IMR-90 (cell line): Measurements from ENCODE around the gene MAP2K6. TPM values are rescaled to one million over a fixed set of nuclear protein-coding genes. Genes with fewer than 3 reads are reported as not detected.

ENCODE experiments used
- ATAC-seq: fragments of 200-7000 bp; cut with Tn5 transposase; 2 replicates; pipeline ENCODE4 v1.9.1; 2020; ENCODE audit warnings: low read depth, mild to moderate bottlenecking, moderate library complexity
- BruUV-seq: library from RNA; stranded (reverse); fragments of 400-500 nt; replicated peaks from 2 replicates; lab custom pipeline; 2021; lab: Mats Ljungman, UMichigan
- CTCF ChIA-PET: fragments of 300-600 bp; formaldehyde crosslinking; extraction: SDS; loops from one replicate; lab custom pipeline; 2021; ENCODE audit warnings: antibody characterized with exemption; lab: Yijun Ruan, JAX
- POLR2A ChIA-PET: fragments of 300-600 bp; sonication (Branson Sonifier 250); formaldehyde crosslinking; loops from one replicate; lab custom pipeline; 2022; ENCODE audit warnings: antibody characterized with exemption; ENCODE audit not compliant: unreplicated experiment; lab: Charles Lee
- DNase-seq: peaks from one replicate; pipeline ENCODE4 v3.0.0; 2013
- H2AFZ ChIP-seq: replicated peaks from 2 replicates; pipeline ENCODE3; 2013; ENCODE audit warnings: low read length, mild to moderate bottlenecking; ENCODE audit not compliant: poor library complexity
- H2AK5ac ChIP-seq: 2 replicates; pipeline ENCODE4 v1.6.1; 2013; ENCODE audit warnings: low read depth, low read length, inconsistent platforms
- H2AK9ac ChIP-seq: replicated peaks from 2 replicates; pipeline ENCODE3; 2013; ENCODE audit warnings: mild to moderate bottlenecking, low read depth, low read length, moderate library complexity; ENCODE audit not compliant: poor library complexity
- H2BK120ac ChIP-seq: 2 replicates; pipeline ENCODE4 v1.6.1; 2013; ENCODE audit warnings: low read depth, low read length, inconsistent platforms
- H2BK15ac ChIP-seq: 3 replicates; pipeline ENCODE4 v1.6.1; 2013; ENCODE audit warnings: low read depth, low read length, inconsistent platforms
- H2BK20ac ChIP-seq: 2 replicates; pipeline ENCODE4 v1.6.1; 2013; ENCODE audit warnings: low read depth, mild to moderate bottlenecking, inconsistent platforms, low read length, moderate library complexity
- H2BK5ac ChIP-seq: 2 replicates; pipeline ENCODE4 v1.6.1; 2013; ENCODE audit warnings: mild to moderate bottlenecking, low read depth, low read length, inconsistent platforms; ENCODE audit not compliant: poor library complexity, severe bottlenecking
- H3K14ac ChIP-seq: replicated peaks from 2 replicates; pipeline ENCODE4 v1.6.1; 2013; ENCODE audit warnings: low read depth, low read length, inconsistent platforms
- H3K18ac ChIP-seq: 2 replicates; pipeline ENCODE4 v1.6.1; 2013; ENCODE audit warnings: low read depth, low read length, control low read depth
- H3K23ac ChIP-seq: 2 replicates; pipeline ENCODE4 v1.6.1; 2013; ENCODE audit warnings: low read depth, low read length, inconsistent platforms
- H3K27ac ChIP-seq: 2 replicates; pipeline ENCODE4 v1.5.1; 2013; ENCODE audit warnings: mild to moderate bottlenecking, control low read depth, low read length; ENCODE audit not compliant: insufficient read depth
- H3K27me3 ChIP-seq: 2 replicates; pipeline ENCODE4 v1.6.1; 2013; ENCODE audit warnings: low read length; ENCODE audit not compliant: control insufficient read depth, insufficient read depth
- H3K36me3 ChIP-seq: 2 replicates; pipeline ENCODE4 v1.6.1; 2013; ENCODE audit warnings: low read length, mixed read lengths; ENCODE audit not compliant: control insufficient read depth, insufficient read depth
- H3K4ac ChIP-seq: 2 replicates; pipeline ENCODE4 v1.6.1; 2013; ENCODE audit warnings: low read depth, low read length, inconsistent platforms
- H3K4me1 ChIP-seq: 2 replicates; pipeline ENCODE4 v1.6.1; 2013; ENCODE audit warnings: low read length, mixed read lengths; ENCODE audit not compliant: control insufficient read depth, insufficient read depth
- H3K4me2 ChIP-seq: 2 replicates; pipeline ENCODE4 v1.6.1; 2013; ENCODE audit warnings: low read depth, mild to moderate bottlenecking, control low read depth, low read length, moderate library complexity
- H3K4me3 ChIP-seq: 2 replicates; pipeline ENCODE4 v1.5.1; 2013; ENCODE audit warnings: low read depth, mild to moderate bottlenecking, control low read depth, low read length, moderate library complexity; ENCODE audit not compliant: insufficient read depth
- H3K56ac ChIP-seq: 2 replicates; pipeline ENCODE4 v1.6.1; 2013; ENCODE audit warnings: low read length, inconsistent platforms; ENCODE audit not compliant: insufficient read depth; ENCODE audit errors: extremely low read depth
- H3K79me1 ChIP-seq, 2 experiments: 2 replicates each; pipeline ENCODE4 v1.6.1; 2013; ENCODE audit warnings: low read length in 2 of 2, inconsistent platforms in 1 of 2, low read depth in 1 of 2
- H3K9ac ChIP-seq: 2 replicates; pipeline ENCODE4 v1.6.1; 2013; ENCODE audit warnings: low read depth, low read length, control low read depth
- H3K9me1 ChIP-seq: 2 replicates; pipeline ENCODE4 v1.6.1; 2013; ENCODE audit warnings: low read length, inconsistent platforms; ENCODE audit not compliant: insufficient read depth
- H3K9me3 ChIP-seq: 2 replicates; pipeline ENCODE4 v1.6.1; 2013; ENCODE audit warnings: low read length; ENCODE audit not compliant: control insufficient read depth, insufficient read depth
- H4K20me1 ChIP-seq: 2 replicates; pipeline ENCODE4 v1.6.1; 2013; ENCODE audit warnings: low read length, inconsistent platforms; ENCODE audit not compliant: insufficient read depth
- H4K5ac ChIP-seq: 2 replicates; pipeline ENCODE4 v1.6.1; 2013; ENCODE audit warnings: mild to moderate bottlenecking, low read depth, low read length, control low read depth
- H4K8ac ChIP-seq, 2 experiments: 2 replicates each; pipeline ENCODE4 v1.6.1; 2013; ENCODE audit warnings: low read depth in 2 of 2, low read length in 2 of 2, control low read depth in 1 of 2, inconsistent platforms in 1 of 2
- H4K91ac ChIP-seq: 2 replicates; pipeline ENCODE4 v1.6.1; 2013; ENCODE audit warnings: low read depth, low read length, inconsistent platforms; ENCODE audit not compliant: insufficient read depth
- BHLHE40 ChIP-seq: fragments of 150-350 bp; IDR thresholded peaks from 2 replicates; pipeline ENCODE4 v1.6.1; 2016; ENCODE audit warnings: mild to moderate bottlenecking, low read depth, low read length
- CEBPB ChIP-seq: IDR thresholded peaks from 2 replicates; pipeline ENCODE4 v1.6.1; 2012; ENCODE audit warnings: low read depth, low read length, improper control_type of control experiment
- CHD1 ChIP-seq: IDR thresholded peaks from 2 replicates; pipeline ENCODE4 v1.6.1; 2012; ENCODE audit warnings: low read depth, low read length, improper control_type of control experiment
- CTCF ChIP-seq: conservative IDR thresholded peaks from 2 replicates; pipeline ENCODE4 v1.5.1; 2012; ENCODE audit warnings: mild to moderate bottlenecking, low read depth, low read length, improper control_type of control experiment
- FOS ChIP-seq: fragments of 150-350 bp; IDR thresholded peaks from 2 replicates; pipeline ENCODE4 v1.6.1; 2016; ENCODE audit warnings: low read depth, low read length
- MAFK ChIP-seq: IDR thresholded peaks from 2 replicates; pipeline ENCODE4 v1.6.1; 2012; ENCODE audit warnings: low read depth, low read length, improper control_type of control experiment
- MAZ ChIP-seq: IDR thresholded peaks from 2 replicates; pipeline ENCODE4 v1.6.1; 2012; ENCODE audit warnings: low read depth, mild to moderate bottlenecking, low read length, improper control_type of control experiment, moderate library complexity, borderline replicate concordance
- MXI1 ChIP-seq: IDR thresholded peaks from 2 replicates; pipeline ENCODE4 v1.6.1; 2012; ENCODE audit warnings: low read depth, mild to moderate bottlenecking, low read length, moderate library complexity, borderline replicate concordance
- NFE2L2 ChIP-seq: fragments of 150-350 bp; IDR thresholded peaks from 2 replicates; pipeline ENCODE4 v1.6.1; 2016; ENCODE audit warnings: low read depth, mild to moderate bottlenecking, low read length
- POLR2A ChIP-seq: IDR thresholded peaks from 2 replicates; pipeline ENCODE4 v1.6.1; 2012; ENCODE audit warnings: mild to moderate bottlenecking, low read depth, low read length
- RAD21 ChIP-seq: IDR thresholded peaks from 2 replicates; pipeline ENCODE4 v1.6.1; 2012; ENCODE audit warnings: low read length, improper control_type of control experiment
- RCOR1 ChIP-seq: IDR thresholded peaks from 2 replicates; pipeline ENCODE4 v1.6.1; 2012; ENCODE audit warnings: mild to moderate bottlenecking, low read length, improper control_type of control experiment; ENCODE audit not compliant: insufficient replicate concordance
- RFX5 ChIP-seq: IDR thresholded peaks from 2 replicates; pipeline ENCODE4 v1.8.0; 2012; ENCODE audit warnings: low read depth, mild to moderate bottlenecking, low read length, moderate library complexity
- SMC3 ChIP-seq: fragments of 150-350 bp; IDR thresholded peaks from 2 replicates; pipeline ENCODE4 v1.6.1; 2016; ENCODE audit warnings: low read depth, mild to moderate bottlenecking, antibody characterized with exemption, low read length, moderate library complexity
- USF2 ChIP-seq: fragments of 150-350 bp; IDR thresholded peaks from 2 replicates; pipeline ENCODE4 v1.6.1; 2017; ENCODE audit warnings: mild to moderate bottlenecking, antibody characterized with exemption, low read length, low read depth
- WGBS, 2 experiments: methylation state at CpG; one replicate each; pipeline versions ENCODE4 v1.1.5 to v1.1.7; 2013; ENCODE audit warnings: missing lambda C conversion rate in 2 of 2; ENCODE audit not compliant: insufficient read length in 1 of 2; ENCODE audit errors: extremely low coverage in 2 of 2; 5-methylcytosine and 5-hydroxymethylcytosine counted together
- dilution Hi-C: fragments of 300-500 bp; cut with HindIII; formaldehyde crosslinking; loops from one replicate; pipeline ENCODE4 v1.14.3; 2018; ENCODE audit warnings: low sequenced_read_pairs; ENCODE audit not compliant: unreplicated experiment
- in situ Hi-C: fragments of 300-500 bp; cut with MboI; formaldehyde crosslinking; loops from 3 replicates; pipeline ENCODE4 v1.14.3; 2019; ENCODE audit warnings: low sequenced_read_pairs, inconsistent platforms, mixed read lengths
- intact Hi-C: fragments of 100-400 bp; cut with micrococcal nuclease; formaldehyde crosslinking; loops from 2 replicates; pipeline ENCODE4 v1.10.0; 2022
- polyA plus RNA-seq, 3 experiments: library from polyadenylated mRNA; depleted of rRNA; stranded (reverse); fragments of >200 nt; gene quantifications; 2 replicates each; pipeline ENCODE4 v1.2.3, GENCODE V29; 2012; ENCODE audit warnings: low replicate concordance in 1 of 3
- total RNA-seq: library from RNA; depleted of rRNA; stranded (reverse); fragments of >200 nt; gene quantifications from 2 replicates; pipeline ENCODE4 v1.2.3, GENCODE V29; 2012
- TF ChIP-seq, protein P1 (sequence below): fragments of 150-350 bp; IDR thresholded peaks from 2 replicates; pipeline ENCODE4 v1.6.1; 2016; ENCODE audit warnings: low read depth, mild to moderate bottlenecking, low read length, moderate library complexity, borderline replicate concordance

MAP2K6 gene
- total and polyA plus RNA-seq, 2 of the 4 experiments (the other 2 are of a cell fraction) = 2.4 to 5.7 TPM

DNA sequence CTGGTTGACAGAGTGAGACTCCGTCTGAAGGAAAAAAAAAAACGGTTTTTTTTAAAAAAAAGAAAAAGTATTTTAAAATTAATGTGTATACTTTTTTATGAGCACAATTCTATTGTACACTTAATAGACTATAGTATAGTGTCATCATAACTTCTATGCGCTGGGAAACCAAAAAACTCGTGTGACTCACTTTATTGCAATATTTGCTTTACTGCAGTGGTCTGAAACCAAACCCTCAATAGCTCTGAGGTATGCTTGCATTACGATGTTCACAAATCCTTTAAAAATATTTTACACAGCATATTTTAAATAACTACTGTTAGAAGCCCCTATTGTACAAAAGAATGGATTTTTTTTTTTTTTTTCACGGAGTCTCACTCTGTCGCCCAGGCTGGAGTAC is 12.4 kb upstream of the MAP2K6 start:
- H3K4me2 ChIP-seq = no peak overlapping the region
- no peaks in the 10 kb centered on the region for H4K20me1 ChIP-seq
- H3K9me3 ChIP-seq = no peaks in the 10 kb centered on the region
- TF ChIP-seq MAZ (no peak), RFX5 (no peak), SMC3 (no peak), FOS (no peak), USF2 (no peak), POLR2A (no peak), CTCF (no peak), BHLHE40 (no peak), NFE2L2 (no peak), CEBPB (no peak), CHD1 (no peak), MAFK (no peak), RAD21 (no peak), RCOR1 (no peak), MXI1 (no peak)
- TF ChIP-seq, protein P1, sequence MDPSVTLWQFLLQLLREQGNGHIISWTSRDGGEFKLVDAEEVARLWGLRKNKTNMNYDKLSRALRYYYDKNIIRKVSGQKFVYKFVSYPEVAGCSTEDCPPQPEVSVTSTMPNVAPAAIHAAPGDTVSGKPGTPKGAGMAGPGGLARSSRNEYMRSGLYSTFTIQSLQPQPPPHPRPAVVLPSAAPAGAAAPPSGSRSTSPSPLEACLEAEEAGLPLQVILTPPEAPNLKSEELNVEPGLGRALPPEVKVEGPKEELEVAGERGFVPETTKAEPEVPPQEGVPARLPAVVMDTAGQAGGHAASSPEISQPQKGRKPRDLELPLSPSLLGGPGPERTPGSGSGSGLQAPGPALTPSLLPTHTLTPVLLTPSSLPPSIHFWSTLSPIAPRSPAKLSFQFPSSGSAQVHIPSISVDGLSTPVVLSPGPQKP = no peak
- no peak overlapping the region for H2BK5ac ChIP-seq
- H3K4me3 ChIP-seq = no peak overlapping the region
- no peak overlapping the region for H4K8ac ChIP-seq
- H3K4me1 ChIP-seq = peaks cover 2% of the 10 kb centered on the region; the same call in 1 of the 2 replicates
- H4K5ac ChIP-seq = no peak overlapping the region
- H2AFZ ChIP-seq = no peak overlapping the region
- no peak overlapping the region for H3K23ac ChIP-seq
- no peak overlapping the region for H3K9ac ChIP-seq
- no peak overlapping the region for H3K4ac ChIP-seq
- H3K27me3 ChIP-seq = no peaks in the 10 kb centered on the region
- CTCF ChIA-PET = no interaction called here
- no peak overlapping the region for H2BK15ac ChIP-seq
- no peak overlapping the region for H3K56ac ChIP-seq
- no peaks in the 10 kb centered on the region for H3K36me3 ChIP-seq
- H3K9me1 ChIP-seq = no peaks in the 10 kb centered on the region
- no peak overlapping the region for H3K27ac ChIP-seq
- no peak overlapping the region for H2BK120ac ChIP-seq
- intact Hi-C loops = no loop called here
- POLR2A ChIA-PET = no interaction called here
- H3K18ac ChIP-seq = no peak overlapping the region
- no peak for ATAC-seq
- no peak overlapping the region for H4K91ac ChIP-seq
- no peak overlapping the region for H2BK20ac ChIP-seq
- no TSS peak for BruUV-seq
- no CpG with 5 or more reads among the region's 7 CpGs for WGBS, 2 experiments
- no peak overlapping the region for H2AK5ac ChIP-seq
- no peak overlapping the region for H2AK9ac ChIP-seq
- dilution Hi-C loops = no loop called here
- in situ Hi-C loops = no loop called here
- H3K79me1 ChIP-seq = no peaks in the 10 kb centered on the region
- no peak for DNase-seq
- H3K14ac ChIP-seq = no peak overlapping the region
